HG03025 (cell line): Measurements from ENCODE around the gene SMLR1.

Experiments
- ATAC-seq: cut with Tn5 transposase; IDR thresholded peaks from one replicate; pipeline ENCODE4 v1.9.1; 2021; ENCODE audit warnings: mild to moderate bottlenecking, moderate library complexity; ENCODE audit not compliant: unreplicated experiment, low FRiP score

Gene SMLR1

GRCh38 chr6:130824978-130825694 lies 2.1 kb upstream of the SMLR1 start:
- ATAC-seq, result no peak

- no peak for ATAC-seq
Measured at GRCh38 chr6:130825772-130826441, 1.3 kb upstream of the SMLR1 start.

- ATAC-seq, result no peak
Measured at GRCh38 chr6:130826442-130827246, 562 bp upstream of the SMLR1 start.

- no peak for ATAC-seq
Measured at GRCh38 chr6:130829333-130829910, 2.2 kb downstream of the SMLR1 start.

- no peak for ATAC-seq
Measured at GRCh38 chr6:130831607-130832006, 4.4 kb downstream of the SMLR1 start.

- no peak for ATAC-seq
Measured at GRCh38 chr6:130833569-130833968, 6.4 kb downstream of the SMLR1 start.

GRCh38 chr6:130834482-130835251 lies 7.5 kb downstream of the SMLR1 start:
- ATAC-seq, result no peak

- ATAC-seq, result no peak
Measured at GRCh38 chr6:130836055-130836640, 8.9 kb downstream of the SMLR1 start.

GRCh38 chr6:130837067-130837466 lies 9.9 kb downstream of the SMLR1 start:
- ATAC-seq, result no peak

GRCh38 chr6:130838250-130838860 lies 11.1 kb downstream of the SMLR1 start:
- ATAC-seq, result no peak

GRCh38 chr6:130838951-130839350 lies 11.7 kb downstream of the SMLR1 start:
- no peak for ATAC-seq

GRCh38 chr6:130839379-130839778 lies 12.2 kb downstream of the SMLR1 start:
- ATAC-seq, result no peak

- ATAC-seq, result no peak
Measured at GRCh38 chr6:130840050-130840449, 12.8 kb downstream of the SMLR1 start.

- no peak for ATAC-seq
Measured at GRCh38 chr6:130841128-130841728, 14.0 kb downstream of the SMLR1 start.

GRCh38 chr6:130843575-130844320 lies 16.5 kb downstream of the SMLR1 start:
- ATAC-seq, result peak; percentile 64

GRCh38 chr6:130846501-130846900 lies 19.3 kb downstream of the SMLR1 start:
- ATAC-seq, result no peak

- ATAC-seq, result no peak
Measured at GRCh38 chr6:130847001-130847910, 20.1 kb downstream of the SMLR1 start.
